Ovary (tissue), 9 donors: ENCODE data around the gene SVIL. TPM values are rescaled to one million over a fixed set of nuclear protein-coding genes. Genes with fewer than 3 reads are reported as not detected.

Source experiments
- DNase-seq, 5 donors: peaks; one replicate each; pipeline ENCODE4 v3.0.0-alpha.2; 2019 to 2020
- H3K27ac ChIP-seq, 2 donors: fragments of 200-600 bp; one replicate each; pipeline versions ENCODE4 v1.5.1 to v1.8.0; 2019 to 2022
- H3K27me3 ChIP-seq: fragments of 200-600 bp; one replicate; pipeline ENCODE4 v1.8.0; 2022
- H3K36me3 ChIP-seq: fragments of 200-600 bp; sonication (generic); one replicate; pipeline ENCODE4 v1.5.1; 2019
- H3K4me1 ChIP-seq: one replicate; pipeline ENCODE4 v1.8.1; 2013; ENCODE audit warnings: mild to moderate bottlenecking, moderate library complexity; ENCODE audit not compliant: insufficient read depth
- H3K4me3 ChIP-seq: fragments of 200-600 bp; sonication (generic); one replicate; pipeline ENCODE4 v1.5.1; 2017
- H3K9me3 ChIP-seq, 2 donors: fragments of 200-600 bp in 1 of 2; sonication (generic) in 1 of 2; one replicate each; pipeline versions ENCODE4 v1.5.1 to v1.8.1; 2013 to 2019; ENCODE audit warnings: mild to moderate bottlenecking in 1 of 2, moderate library complexity in 1 of 2
- CTCF ChIP-seq, 3 donors: fragments of 450-650 bp in 2 of 3; fragments of 200-600 bp in 1 of 3; IDR thresholded peaks; one replicate each; pipeline versions ENCODE4 v1.5.1 to v1.8.0; 2016 to 2022; ENCODE audit warnings: antibody characterized with exemption in 3 of 3, mild to moderate bottlenecking in 1 of 3
- EP300 ChIP-seq: sonication (generic); formaldehyde crosslinking; IDR thresholded peaks from one replicate; pipeline ENCODE4 v1.6.1; 2017; ENCODE audit warnings: antibody characterized with exemption
- POLR2A ChIP-seq: fragments of 450-650 bp; IDR thresholded peaks from one replicate; pipeline ENCODE4 v1.6.1; 2017; ENCODE audit warnings: antibody characterized with exemption, mild to moderate bottlenecking, moderate library complexity
- WGBS, 3 donors: extraction: QIAGEN DNeasy Blood & Tissue Kit in 1 of 3; methylation state at CpG; one replicate each; pipeline versions ENCODE4 v1.1.5 to v1.1.7; 2013 to 2017; 5-methylcytosine and 5-hydroxymethylcytosine counted together
- intact Hi-C, 4 donors: fragments of 100-400 bp; cut with DNase I; formaldehyde crosslinking; loops; one replicate each; pipeline versions ENCODE4 v1.11.0 to v1.15.1; 2022 to 2023
- polyA plus RNA-seq, 2 donors: library from polyadenylated mRNA; stranded (reverse); fragments of 200-250 nt in 1 of 2; fragments of 350-450 nt in 1 of 2; fragmentation: Illumina TruSeq in 1 of 2; extraction: RNeasy Lipid Tissue Mini Kit (QIAGEN cat#74804) in 1 of 2; gene quantifications; one replicate each; pipeline ENCODE4 v1.2.3, GENCODE V29; 2013 to 2014
- total RNA-seq, 7 donors: library from RNA; depleted of rRNA in 2 of 7; stranded (reverse); fragments of >200 nt in 2 of 7; fragmentation: NEBNext Ultra II Directional in 3 of 7; extraction: Animal tissue kit (Norgen Biotek cat#: 25700) in 3 of 7; gene quantifications; one replicate each; pipeline versions ENCODE4 v1.1.0 to v1.2.4, GENCODE V29; 2016 to 2023
- donor health status: DM: no; HTN: no; CAD: no; lungs with moderate emphysema.
- donor health status: DM: no; HTN: no; CAD: no.
- donor health status: Bipolar disorder and iron deficiency.
- donor health status: DM: yes; HTN: yes; CAD: no.
- donor health status: DM: no; HTN: no; CAD: no.
- donor health status: DM: yes; HTN: yes; CAD: no.

Gene SVIL
- total and polyA plus RNA-seq, 9 donors: 49.9 to 225 (median 139) TPM

- no peaks in the 10 kb centered on the region for H3K36me3 ChIP-seq
- peak overlapping the region in 1 of 2 donors; percentile 48 for H3K27ac ChIP-seq
- 49 to 53% (median 51%) methylated on average over 3 of the region's 3 CpGs for WGBS, 3 donors
- TF ChIP-seq POLR2A (no peak), EP300 (no peak), CTCF (IDR thresholded peaks at IDR 0.05) (no peak)
- intact Hi-C loops: no loop called here
- no peak overlapping the region for H3K4me3 ChIP-seq
- DNase-seq: peak in 1 of 5 donors; percentile 6
- H3K27me3 ChIP-seq: no peaks in the 10 kb centered on the region
- no peaks in the 10 kb centered on the region for H3K9me3 ChIP-seq
- H3K4me1 ChIP-seq: peaks cover 21% of the 10 kb centered on the region
Observed at GRCh38 chr10:29603223-29603896, 31.4 kb downstream of the SVIL start.

- TF ChIP-seq EP300 (no peak), CTCF (IDR thresholded peaks at IDR 0.05) (no peak), POLR2A (no peak)
- Histone ChIP-seq H3K4me3 (no peak overlapping the region), H3K36me3 (no peaks in the 10 kb centered on the region), H3K27me3 (no peaks in the 10 kb centered on the region), H3K9me3 (no peaks in the 10 kb centered on the region), H3K4me1 (peaks cover 29% of the 10 kb centered on the region), H3K27ac (peak overlapping the region in 1 of 2 donors; percentile 85)
- WGBS, 3 donors: 18 to 29% (median 29%) methylated on average over 6 of the region's 6 CpGs
- peak in 1 of 5 donors; percentile 6 for DNase-seq
- intact Hi-C loops: no loop called here
Observed at GRCh38 chr10:29600821-29601220, 34.0 kb downstream of the SVIL start.

GRCh38 chr10:29600067-29600466, 34.7 kb downstream of the SVIL start:
- intact Hi-C loops: no loop called here
- peak in 2 of 5 donors; percentile 14 to 23 for DNase-seq
- H3K4me1 ChIP-seq: peaks cover 35% of the 10 kb centered on the region
- WGBS, 3 donors: 87 to 98% (median 95%) methylated on average over 2 of the region's 2 CpGs
- H3K27ac ChIP-seq: peak overlapping the region in 1 of 2 donors; percentile 85
- TF ChIP-seq EP300: no peak
- TF ChIP-seq POLR2A: no peak
- TF ChIP-seq CTCF (IDR thresholded peaks at IDR 0.05): no peak
- H3K27me3 ChIP-seq: no peaks in the 10 kb centered on the region
- H3K4me3 ChIP-seq: no peak overlapping the region
- no peaks in the 10 kb centered on the region for H3K9me3 ChIP-seq
- no peaks in the 10 kb centered on the region for H3K36me3 ChIP-seq

GRCh38 chr10:29598851-29599311, 35.9 kb downstream of the SVIL start:
- peaks cover 37% of the 10 kb centered on the region for H3K4me1 ChIP-seq
- DNase-seq: peak in 4 of 5 donors; percentile 63 to 71 (median 67)

More at GRCh38 chr10:29598851-29599311, 35.9 kb downstream of the SVIL start:
- no peaks in the 10 kb centered on the region for H3K27me3 ChIP-seq
- no peaks in the 10 kb centered on the region for H3K36me3 ChIP-seq
- H3K27ac ChIP-seq: peak overlapping the region; percentile 63 to 85
- peak in 1 of 3 donors; percentile 8 for TF ChIP-seq CTCF (IDR thresholded peaks at IDR 0.05)
- TF ChIP-seq EP300: no peak
- H3K9me3 ChIP-seq: no peaks in the 10 kb centered on the region
- intact Hi-C loops: loop anchor here in 1 of 4 donors (10.0 kb wide), 1 partner anchor 136 kb away; no protein-coding TSS in a partner anchor
- WGBS, 3 donors: 5 to 11% (median 8%) methylated on average over 6 of the region's 6 CpGs
- H3K4me3 ChIP-seq: peak overlapping the region; percentile 9
